Adrenal gland (tissue), 12 donors: ENCODE results near the gene TBC1D20. TPM values are rescaled to one million over a fixed set of nuclear protein-coding genes. Genes with fewer than 3 reads are reported as not detected.
A peak's percentile ranks its signal among the peaks of the same experiment; 100 is the strongest.

Experiments used
- DNase-seq, 7 donors: peaks; one replicate each; pipeline ENCODE4 v3.0.0-alpha.2; 2019 to 2020
- H3K27ac ChIP-seq, 5 donors: fragments of 200-600 bp; sonication (generic) in 4 of 5; 1 replicate in 3 of 5; 2 replicates in 2 of 5; pipeline versions ENCODE4 v1.5.1 to v1.8.0; 2016 to 2020; ENCODE audit warnings: mild to moderate bottlenecking in 1 of 5
- H3K27me3 ChIP-seq: fragments of 200-600 bp; 2 replicates; pipeline ENCODE4 v1.8.0; 2021
- H3K36me3 ChIP-seq, 2 donors: fragments of 200-600 bp; replicated peaks in 1 of 2; 1 replicate in 1 of 2; 2 replicates in 1 of 2; pipeline versions ENCODE4 v1.5.1 to v1.8.0; 2018 to 2022
- H3K4me1 ChIP-seq, 2 donors: fragments of 200-600 bp; replicated peaks in 1 of 2; 1 replicate in 1 of 2; 2 replicates in 1 of 2; pipeline versions ENCODE4 v1.5.1 to v1.8.0; 2018 to 2021
- H3K4me3 ChIP-seq, 4 donors: fragments of 200-600 bp; sonication (generic) in 3 of 4; one replicate each; pipeline ENCODE4 v1.5.1; 2016 to 2018
- H3K9me3 ChIP-seq, 3 donors: fragments of 200-600 bp; sonication (generic) in 1 of 3; replicated peaks in 1 of 3; 1 replicate in 2 of 3; 2 replicates in 1 of 3; pipeline versions ENCODE4 v1.5.1 to v1.8.0; 2016 to 2021
- CTCF ChIP-seq, 6 experiments: fragments of 450-650 bp in 4 of 6; fragments of 200-600 bp in 2 of 6; sonication (generic) in 1 of 6; IDR thresholded peaks; 1 replicate in 5 of 6; 2 replicates in 1 of 6; pipeline versions ENCODE4 v1.5.1 to v1.8.0; 2016 to 2021; ENCODE audit warnings: antibody characterized with exemption in 6 of 6, mild to moderate bottlenecking in 2 of 6, moderate library complexity in 1 of 6
- POLR2A ChIP-seq, 2 donors: fragments of 450-650 bp; IDR thresholded peaks; one replicate each; pipeline ENCODE4 v1.6.1; 2017; ENCODE audit warnings: antibody characterized with exemption in 2 of 2, mild to moderate bottlenecking in 2 of 2, moderate library complexity in 1 of 2
- WGBS, 4 donors: extraction: QIAGEN DNeasy Blood & Tissue Kit in 2 of 4; methylation state at CpG; one replicate each; pipeline versions ENCODE4 v1.1.5 to v1.1.7; 2013 to 2017; 5-methylcytosine and 5-hydroxymethylcytosine counted together
- intact Hi-C, 2 donors: fragments of 100-400 bp; cut with DNase I; formaldehyde crosslinking; loops; one replicate each; pipeline versions ENCODE4 v1.14.1 to v1.15.0; 2022 to 2023
- polyA plus RNA-seq, 3 donors: library from polyadenylated mRNA; stranded (reverse); fragments of 200-250 nt in 2 of 3; fragments of 350-450 nt in 1 of 3; fragmentation: Illumina TruSeq in 1 of 3; extraction: RNeasy Lipid Tissue Mini Kit (QIAGEN cat#74804) in 1 of 3; gene quantifications; one replicate each; pipeline ENCODE4 v1.2.3, GENCODE V29; 2013 to 2014
- total RNA-seq, 9 donors: library from RNA; depleted of rRNA in 4 of 9; stranded (reverse); fragments of >200 nt in 4 of 9; fragments of 120-200 nt in 1 of 9; fragmentation: NEBNext Ultra II Directional in 1 of 9; extraction: Animal tissue kit (Norgen Biotek cat#: 25700) in 1 of 9; gene quantifications; one replicate each; pipeline versions ENCODE4 v1.1.0 to v1.2.4, GENCODE V29; 2013 to 2023
- donor health status: healthy with polysubstance abuse.
- donor health status: Bipolar disorder and iron deficiency.
- donor health status: DM: yes; HTN: yes; CAD: no.
- donor health status: DM: no; HTN: no; CAD: no.
- donor health status: DM: no; HTN: no; CAD: no.
- donor health status: DM: yes; HTN: yes; CAD: no.

The TBC1D20 gene
- total and polyA plus RNA-seq, 12 donors = 23.8 to 53.6 (median 44.3) TPM

- Histone ChIP-seq H3K9me3 (no peaks in the 10 kb centered on the region), H3K27ac (no peak overlapping the region), H3K36me3 (no peaks in the 10 kb centered on the region), H3K27me3 (no peaks in the 10 kb centered on the region), H3K4me1 (peaks cover 0 to 5% of the 10 kb centered on the region in 2 donors), H3K4me3 (no peak overlapping the region)
- 83 to 95% (median 86%) methylated on average over 2 of the region's 2 CpGs for WGBS, 4 donors
- DNase-seq = no peak
- TF ChIP-seq POLR2A (IDR thresholded peaks at IDR 0.05) = no peak
- no peak for TF ChIP-seq CTCF (IDR thresholded peaks at IDR 0.05)
- intact Hi-C loops = no loop called here
Observed at GRCh38 chr20:402496-402885, 59.8 kb downstream of the TBC1D20 start.

GRCh38 chr20:401682-402495, 60.4 kb downstream of the TBC1D20 start:
- Histone ChIP-seq H3K27me3 (no peaks in the 10 kb centered on the region), H3K4me1 (peaks cover 0 to 6% of the 10 kb centered on the region in 2 donors), H3K27ac (no peak overlapping the region), H3K4me3 (no peak overlapping the region), H3K9me3 (no peaks in the 10 kb centered on the region), H3K36me3 (peaks cover 0 to under 1% of the 10 kb centered on the region in 2 donors)
- TF ChIP-seq CTCF (IDR thresholded peaks at IDR 0.05) = no peak
- no peak for TF ChIP-seq POLR2A (IDR thresholded peaks at IDR 0.05)
- intact Hi-C loops = no loop called here
- WGBS, 4 donors = 75 to 82% (median 77%) methylated on average over 7 to 9 of the region's 9 CpGs
- DNase-seq = peak in 1 of 7 donors; percentile 12

GRCh38 chr20:400454-401275, 61.7 kb downstream of the TBC1D20 start:
- no peak overlapping the region for H3K4me3 ChIP-seq
- H3K36me3 ChIP-seq = peaks cover 0 to 7% of the 10 kb centered on the region in 2 donors
- H3K27ac ChIP-seq = no peak overlapping the region
- H3K4me1 ChIP-seq = peaks cover 0 to 13% of the 10 kb centered on the region in 2 donors
- no peaks in the 10 kb centered on the region for H3K9me3 ChIP-seq
- TF ChIP-seq POLR2A (IDR thresholded peaks at IDR 0.05) (no peak), CTCF (IDR thresholded peaks at IDR 0.05) (no peak)
- H3K27me3 ChIP-seq = no peaks in the 10 kb centered on the region
- 59 to 71% (median 68%) methylated on average over 5 of the region's 5 CpGs for WGBS, 4 donors
- peak in 1 of 7 donors; percentile 5 for DNase-seq
- intact Hi-C loops = no loop called here

GRCh38 chr20:400128-400453, 62.2 kb downstream of the TBC1D20 start:
- H3K4me1 ChIP-seq = peaks cover 0 to 13% of the 10 kb centered on the region in 2 donors
- intact Hi-C loops = no loop called here
- TF ChIP-seq CTCF (IDR thresholded peaks at IDR 0.05) (no peak), POLR2A (IDR thresholded peaks at IDR 0.05) (no peak)
- WGBS, 4 donors = 41 to 67% (median 53%) methylated on average over 2 of the region's 2 CpGs
- H3K36me3 ChIP-seq = peaks cover 0 to 7% of the 10 kb centered on the region in 2 donors
- H3K4me3 ChIP-seq = no peak overlapping the region
- H3K9me3 ChIP-seq = no peaks in the 10 kb centered on the region
- H3K27me3 ChIP-seq = no peaks in the 10 kb centered on the region
- no peak overlapping the region for H3K27ac ChIP-seq
- no peak for DNase-seq
